ENCODE measurements around the gene TGFB1I1. TPM values are rescaled to one million over a fixed set of nuclear protein-coding genes. Genes with fewer than 3 reads are reported as not detected.

Gene TGFB1I1
- total RNA-seq, 3 donors from 2014 or later: 17.4 to 31.8 (median 30.1) TPM

- TF ChIP-seq POLR2A (IDR thresholded peaks at IDR 0.05): no peak
- no peak for TF ChIP-seq CTCF (IDR thresholded peaks at IDR 0.05)
- TF ChIP-seq POLR2AphosphoS5 (IDR thresholded peaks at IDR 0.05): no peak
- intact Hi-C loops (cut with DNase I; ENCODE audit: low total_unique reads): no loop called here
- Histone ChIP-seq H3K9me3 (no peaks in the 10 kb centered on the region), H3K4me3 (no peak overlapping the region), H3K36me3 (no peaks in the 10 kb centered on the region), H3K27me3 (no peaks in the 10 kb centered on the region), H3K4me1 (no peaks in the 10 kb centered on the region), H3K27ac (no peak overlapping the region)
- no peak for DNase-seq (ENCODE audit: low spot score in 2 of 2)
These were observed 43.2 kb upstream of the TGFB1I1 start for GRCh38 chr16:31428638-31429247.

- Histone ChIP-seq H3K27me3 (no peaks in the 10 kb centered on the region), H3K4me3 (no peak overlapping the region), H3K36me3 (no peaks in the 10 kb centered on the region), H3K9me3 (no peaks in the 10 kb centered on the region), H3K27ac (no peak overlapping the region), H3K4me1 (no peaks in the 10 kb centered on the region)
- no peak for DNase-seq (ENCODE audit: low spot score in 2 of 2)
- intact Hi-C loops (cut with DNase I; ENCODE audit: low total_unique reads): no loop called here
- no peak for TF ChIP-seq POLR2A (IDR thresholded peaks at IDR 0.05)
- no peak for TF ChIP-seq CTCF (IDR thresholded peaks at IDR 0.05)
- no peak for TF ChIP-seq POLR2AphosphoS5 (IDR thresholded peaks at IDR 0.05)
These were observed 42.6 kb upstream of the TGFB1I1 start for GRCh38 chr16:31429314-31429713.

GRCh38 chr16:31429796-31430195 lies 42.2 kb upstream of the TGFB1I1 start:
- Histone ChIP-seq H3K27ac (no peak overlapping the region), H3K4me1 (no peaks in the 10 kb centered on the region), H3K9me3 (no peaks in the 10 kb centered on the region), H3K36me3 (no peaks in the 10 kb centered on the region), H3K4me3 (no peak overlapping the region), H3K27me3 (no peaks in the 10 kb centered on the region)
- no peak for DNase-seq (ENCODE audit: low spot score in 2 of 2)
- intact Hi-C loops (cut with DNase I; ENCODE audit: low total_unique reads): no loop called here
- TF ChIP-seq POLR2A (IDR thresholded peaks at IDR 0.05) (no peak), CTCF (IDR thresholded peaks at IDR 0.05) (no peak), POLR2AphosphoS5 (IDR thresholded peaks at IDR 0.05) (no peak)

GRCh38 chr16:31430380-31431052 lies 41.4 kb upstream of the TGFB1I1 start:
- intact Hi-C loops (cut with DNase I; ENCODE audit: low total_unique reads): no loop called here
- no peak overlapping the region for H3K27ac ChIP-seq
- no peaks in the 10 kb centered on the region for H3K36me3 ChIP-seq
- no peaks in the 10 kb centered on the region for H3K27me3 ChIP-seq
- no peaks in the 10 kb centered on the region for H3K4me1 ChIP-seq
- no peaks in the 10 kb centered on the region for H3K9me3 ChIP-seq
- H3K4me3 ChIP-seq: no peak overlapping the region
- DNase-seq (ENCODE audit: low spot score in 2 of 2): no peak
- TF ChIP-seq CTCF (IDR thresholded peaks at IDR 0.05) (no peak), POLR2A (IDR thresholded peaks at IDR 0.05) (no peak), POLR2AphosphoS5 (IDR thresholded peaks at IDR 0.05) (no peak)

- no peaks in the 10 kb centered on the region for H3K9me3 ChIP-seq
- no peak for DNase-seq (ENCODE audit: low spot score in 2 of 2)
- H3K36me3 ChIP-seq: no peaks in the 10 kb centered on the region
- intact Hi-C loops (cut with DNase I; ENCODE audit: low total_unique reads): no loop called here
- H3K27ac ChIP-seq: no peak overlapping the region
- no peaks in the 10 kb centered on the region for H3K4me1 ChIP-seq
- no peak for TF ChIP-seq POLR2A (IDR thresholded peaks at IDR 0.05)
- TF ChIP-seq CTCF (IDR thresholded peaks at IDR 0.05): no peak
- TF ChIP-seq POLR2AphosphoS5 (IDR thresholded peaks at IDR 0.05): no peak
- H3K27me3 ChIP-seq: no peaks in the 10 kb centered on the region
- H3K4me3 ChIP-seq: no peak overlapping the region
These were observed 36.4 kb upstream of the TGFB1I1 start for GRCh38 chr16:31435341-31436220.

Data from breast epithelium (tissue), 4 donors.